Measurements from ENCODE around the gene UXS1. TPM values are rescaled to one million over a fixed set of nuclear protein-coding genes. Genes with fewer than 3 reads are reported as not detected.

UXS1 gene
- total RNA-seq, 2 experiments from 2014 or later = 36.2 to 41.9 TPM

- Mint-ChIP-seq H3K4me3 (no peak overlapping the region), H3K27me3 (ENCODE audit: low read depth) (no peaks in the 10 kb centered on the region), H3K9me3 (no peaks in the 10 kb centered on the region), H3K36me3 (ENCODE audit: low read depth) (peaks cover 24% of the 10 kb centered on the region), H3K4me1 (ENCODE audit: low read depth) (peaks cover 27% of the 10 kb centered on the region), H3K27ac (no peak overlapping the region)
- no peak for DNase-seq
- CTCF ChIA-PET = interaction anchor here (0.5 to 1.2 kb wide), 5 partner anchors 11 to 328 kb away, joined by 3 read pairs; no protein-coding TSS in a partner anchor
- intact Hi-C loops (cut with micrococcal nuclease) = loop anchor here (5.0 kb wide), 1 partner anchor 37 kb away; no protein-coding TSS in a partner anchor
Observed at GRCh38 chr2:106124905-106125549, 69.1 kb downstream of the UXS1 start.

DNA sequence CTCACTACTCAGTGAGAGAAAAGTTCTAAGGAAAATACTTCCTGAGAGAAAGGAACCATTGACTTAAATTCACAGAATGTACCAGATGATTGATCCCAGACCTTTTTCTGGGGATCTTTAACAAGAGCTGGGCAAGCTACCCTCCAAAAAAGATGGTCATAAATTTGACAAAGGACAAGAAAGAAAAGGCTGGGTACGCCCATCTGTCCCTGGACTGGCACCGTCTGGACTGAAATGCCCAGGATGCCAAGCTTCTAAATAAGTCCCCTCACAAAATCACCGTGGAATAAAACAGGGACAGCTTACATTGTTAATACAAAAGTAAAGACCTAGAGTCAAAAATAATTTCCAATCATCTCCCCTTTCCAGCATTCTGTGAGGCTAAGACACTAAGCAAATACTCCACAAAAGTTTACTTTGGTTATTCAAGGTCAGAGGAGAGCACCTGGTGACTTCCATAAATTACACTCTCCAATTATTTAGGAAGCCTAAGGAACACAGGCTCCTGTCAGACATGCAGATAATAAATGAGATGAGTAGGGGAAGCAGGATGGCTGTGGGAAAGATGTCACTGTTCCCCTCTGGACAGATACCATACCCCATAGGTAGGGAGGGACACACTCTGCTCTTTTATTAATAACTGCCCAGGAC lies 69.9 kb downstream of the UXS1 start:
- Mint-ChIP-seq H3K27me3 (ENCODE audit: low read depth) (no peaks in the 10 kb centered on the region), H3K36me3 (ENCODE audit: low read depth) (peaks cover 22% of the 10 kb centered on the region), H3K4me3 (no peak overlapping the region), H3K27ac (no peak overlapping the region), H3K9me3 (no peaks in the 10 kb centered on the region), H3K4me1 (ENCODE audit: low read depth) (peaks cover 24% of the 10 kb centered on the region)
- no peak for DNase-seq
- intact Hi-C loops (cut with micrococcal nuclease) = no loop called here
- CTCF ChIA-PET = interaction anchor here (0.6 to 1.2 kb wide), 5 partner anchors 10 to 57 kb away, joined by 3 to 5 read pairs (median 3); no protein-coding TSS in a partner anchor

- no peak for DNase-seq
- H3K27me3 Mint-ChIP-seq (ENCODE audit: low read depth) = no peaks in the 10 kb centered on the region
- peaks cover 9% of the 10 kb centered on the region for H3K36me3 Mint-ChIP-seq (ENCODE audit: low read depth)
- intact Hi-C loops (cut with micrococcal nuclease) = no loop called here
- CTCF ChIA-PET = no interaction called here
- no peak overlapping the region for H3K27ac Mint-ChIP-seq
- H3K9me3 Mint-ChIP-seq = no peaks in the 10 kb centered on the region
- no peak overlapping the region for H3K4me3 Mint-ChIP-seq
- H3K4me1 Mint-ChIP-seq (ENCODE audit: low read depth) = peaks cover 8% of the 10 kb centered on the region
Observed at GRCh38 chr2:106122157-106122556, 71.9 kb downstream of the UXS1 start.

- no peak overlapping the region for H3K27ac Mint-ChIP-seq
- intact Hi-C loops (cut with micrococcal nuclease) = no loop called here
- H3K27me3 Mint-ChIP-seq (ENCODE audit: low read depth) = no peaks in the 10 kb centered on the region
- DNase-seq = no peak
- H3K36me3 Mint-ChIP-seq (ENCODE audit: low read depth) = peaks cover 1% of the 10 kb centered on the region
- CTCF ChIA-PET = no interaction called here
- no peaks in the 10 kb centered on the region for H3K9me3 Mint-ChIP-seq
- no peak overlapping the region for H3K4me3 Mint-ChIP-seq
- no peaks in the 10 kb centered on the region for H3K4me1 Mint-ChIP-seq (ENCODE audit: low read depth)
Observed at GRCh38 chr2:106120432-106120831, 73.7 kb downstream of the UXS1 start.

GRCh38 chr2:106119074-106119473 lies 75.0 kb downstream of the UXS1 start:
- intact Hi-C loops (cut with micrococcal nuclease) = no loop called here
- no peak for DNase-seq
- Mint-ChIP-seq H3K36me3 (ENCODE audit: low read depth) (no peaks in the 10 kb centered on the region), H3K27ac (no peak overlapping the region), H3K4me1 (ENCODE audit: low read depth) (no peaks in the 10 kb centered on the region), H3K4me3 (no peak overlapping the region), H3K9me3 (no peaks in the 10 kb centered on the region), H3K27me3 (ENCODE audit: low read depth) (no peaks in the 10 kb centered on the region)
- CTCF ChIA-PET = interaction anchor here (0.7 kb wide), 1 partner anchor 64 kb away, joined by 3 read pairs; no protein-coding TSS in a partner anchor

- Mint-ChIP-seq H3K27ac (peak overlapping the region; percentile 47), H3K36me3 (ENCODE audit: low read depth) (no peaks in the 10 kb centered on the region), H3K27me3 (ENCODE audit: low read depth) (no peaks in the 10 kb centered on the region), H3K4me1 (ENCODE audit: low read depth) (no peaks in the 10 kb centered on the region), H3K9me3 (no peaks in the 10 kb centered on the region), H3K4me3 (no peak overlapping the region)
- no peak for DNase-seq
- intact Hi-C loops (cut with micrococcal nuclease) = no loop called here
- CTCF ChIA-PET = no interaction called here
Observed at GRCh38 chr2:106117882-106118684, 76.0 kb downstream of the UXS1 start.

DNA sequence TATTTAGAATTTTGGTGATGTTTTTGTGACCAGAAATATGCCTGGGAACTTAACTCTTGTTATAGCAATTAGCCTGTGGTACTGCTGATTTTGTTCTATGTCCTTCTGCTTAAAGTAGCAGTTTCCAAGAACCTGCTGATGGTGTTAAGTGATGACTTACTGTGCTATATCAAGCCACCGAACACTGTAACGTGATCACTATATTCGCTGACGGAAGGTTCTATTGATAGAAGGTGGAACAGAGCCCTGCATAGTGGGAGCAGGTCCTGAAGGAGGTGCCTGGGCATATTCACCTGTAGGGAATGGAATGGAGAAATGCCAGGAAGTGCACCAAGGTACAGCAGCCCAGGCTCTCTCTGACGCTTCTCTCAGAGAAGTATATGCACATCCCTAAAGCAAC lies 76.8 kb downstream of the UXS1 start:
- Mint-ChIP-seq H3K9me3 (no peaks in the 10 kb centered on the region), H3K27me3 (ENCODE audit: low read depth) (no peaks in the 10 kb centered on the region), H3K36me3 (ENCODE audit: low read depth) (no peaks in the 10 kb centered on the region), H3K4me1 (ENCODE audit: low read depth) (no peaks in the 10 kb centered on the region), H3K27ac (no peak overlapping the region), H3K4me3 (no peak overlapping the region)
- intact Hi-C loops (cut with micrococcal nuclease) = no loop called here
- CTCF ChIA-PET = interaction anchor here (0.6 kb wide), 1 partner anchor 362 kb away, joined by 3 read pairs; no protein-coding TSS in a partner anchor
- DNase-seq = no peak

DNA sequence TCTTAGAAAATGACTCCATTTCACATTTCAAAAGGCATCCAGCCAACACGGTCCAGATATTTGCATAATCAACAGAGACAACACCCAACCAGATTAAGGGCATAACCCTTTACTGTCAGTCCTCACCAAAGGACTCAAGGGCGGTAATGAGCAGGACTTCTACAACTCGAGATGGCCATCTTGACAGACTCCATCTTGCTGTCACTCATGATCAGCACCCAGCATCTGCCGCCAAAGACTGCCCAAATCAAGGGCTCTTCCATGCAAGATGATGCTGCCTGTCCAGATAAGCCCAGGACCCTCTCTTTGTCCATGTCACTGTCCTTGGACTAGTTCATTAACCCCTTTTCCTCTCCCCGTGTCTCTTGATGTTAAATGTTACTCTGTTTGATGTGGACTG lies 77.9 kb downstream of the UXS1 start:
- intact Hi-C loops (cut with micrococcal nuclease) = no loop called here
- H3K4me1 Mint-ChIP-seq (ENCODE audit: low read depth) = no peaks in the 10 kb centered on the region
- no peak for DNase-seq
- H3K27ac Mint-ChIP-seq = no peak overlapping the region
- no peaks in the 10 kb centered on the region for H3K36me3 Mint-ChIP-seq (ENCODE audit: low read depth)
- no peak overlapping the region for H3K4me3 Mint-ChIP-seq
- no peaks in the 10 kb centered on the region for H3K27me3 Mint-ChIP-seq (ENCODE audit: low read depth)
- CTCF ChIA-PET = no interaction called here
- H3K9me3 Mint-ChIP-seq = no peaks in the 10 kb centered on the region

DNA sequence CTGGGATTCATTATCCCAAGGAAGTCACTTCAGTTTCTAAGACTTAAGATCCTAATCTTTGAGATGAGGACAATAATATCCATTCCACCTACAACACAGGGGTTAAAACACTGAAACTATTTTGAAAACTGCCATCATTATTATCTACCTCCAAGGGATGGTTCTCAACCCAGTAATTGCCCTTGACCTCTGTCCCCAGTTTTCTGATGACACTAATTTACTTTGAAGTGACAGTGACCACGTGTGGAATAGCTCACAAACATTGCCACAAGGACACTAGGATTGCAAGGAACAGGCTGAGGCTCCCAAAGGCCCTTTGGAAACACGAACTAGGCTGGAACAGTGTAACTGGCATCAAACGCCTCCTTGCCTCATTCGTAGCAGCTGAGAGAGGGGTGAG lies 78.4 kb downstream of the UXS1 start:
- CTCF ChIA-PET = interaction anchor here (0.7 kb wide), 1 partner anchor 27 kb away, joined by 3 read pairs; no protein-coding TSS in a partner anchor
- intact Hi-C loops (cut with micrococcal nuclease) = no loop called here
- H3K4me3 Mint-ChIP-seq = no peak overlapping the region

GRCh38 chr2:106115250-106115649 lies 78.9 kb downstream of the UXS1 start:
- no peak overlapping the region for H3K4me3 Mint-ChIP-seq
- peak overlapping the region; percentile 27 for H3K27ac Mint-ChIP-seq
- intact Hi-C loops (cut with micrococcal nuclease) = no loop called here
- H3K36me3 Mint-ChIP-seq (ENCODE audit: low read depth) = peaks cover 6% of the 10 kb centered on the region
- no peaks in the 10 kb centered on the region for H3K27me3 Mint-ChIP-seq (ENCODE audit: low read depth)
- no peaks in the 10 kb centered on the region for H3K4me1 Mint-ChIP-seq (ENCODE audit: low read depth)
- H3K9me3 Mint-ChIP-seq = no peaks in the 10 kb centered on the region
- no peak for DNase-seq
- CTCF ChIA-PET = interaction anchor here (0.6 to 1.6 kb wide), 3 partner anchors 9 to 28 kb away, joined by 3 read pairs; no protein-coding TSS in a partner anchor

More for the DNA sequence above, 78.4 kb downstream of the UXS1 start:
- no peaks in the 10 kb centered on the region for H3K27me3 Mint-ChIP-seq (ENCODE audit: low read depth)
- H3K9me3 Mint-ChIP-seq = no peaks in the 10 kb centered on the region
- H3K36me3 Mint-ChIP-seq (ENCODE audit: low read depth) = peaks cover 5% of the 10 kb centered on the region
- no peaks in the 10 kb centered on the region for H3K4me1 Mint-ChIP-seq (ENCODE audit: low read depth)
- no peak overlapping the region for H3K27ac Mint-ChIP-seq
- no peak for DNase-seq

DNA sequence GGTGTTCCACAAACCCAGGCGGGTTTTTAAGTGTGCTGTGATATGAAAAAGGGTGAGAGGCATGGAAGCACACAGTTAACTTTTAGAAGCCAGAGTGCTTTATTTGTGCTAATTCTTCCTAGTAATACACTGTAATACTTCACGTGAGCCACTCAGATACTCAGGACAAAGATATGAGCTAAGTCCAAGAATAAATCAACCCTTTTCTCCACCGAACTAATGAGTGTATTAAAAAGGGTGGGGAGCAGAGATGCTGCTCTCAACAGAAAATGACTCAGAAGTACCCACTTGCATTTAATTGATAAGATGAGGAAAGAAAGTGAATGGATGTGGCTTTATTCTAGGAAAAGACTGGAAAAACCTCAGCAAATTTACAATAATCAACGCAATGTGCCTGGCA lies 79.9 kb downstream of the UXS1 start:
- no peaks in the 10 kb centered on the region for H3K27me3 Mint-ChIP-seq (ENCODE audit: low read depth)
- H3K4me1 Mint-ChIP-seq (ENCODE audit: low read depth) = no peaks in the 10 kb centered on the region
- H3K4me3 Mint-ChIP-seq = no peak overlapping the region
- H3K36me3 Mint-ChIP-seq (ENCODE audit: low read depth) = peaks cover 6% of the 10 kb centered on the region
- CTCF ChIA-PET = interaction anchor here (1.6 kb wide), 1 partner anchor 10 kb away, joined by 3 read pairs; no protein-coding TSS in a partner anchor
- H3K27ac Mint-ChIP-seq = no peak overlapping the region
- no peak for DNase-seq
- no peaks in the 10 kb centered on the region for H3K9me3 Mint-ChIP-seq
- intact Hi-C loops (cut with micrococcal nuclease) = no loop called here

DNA sequence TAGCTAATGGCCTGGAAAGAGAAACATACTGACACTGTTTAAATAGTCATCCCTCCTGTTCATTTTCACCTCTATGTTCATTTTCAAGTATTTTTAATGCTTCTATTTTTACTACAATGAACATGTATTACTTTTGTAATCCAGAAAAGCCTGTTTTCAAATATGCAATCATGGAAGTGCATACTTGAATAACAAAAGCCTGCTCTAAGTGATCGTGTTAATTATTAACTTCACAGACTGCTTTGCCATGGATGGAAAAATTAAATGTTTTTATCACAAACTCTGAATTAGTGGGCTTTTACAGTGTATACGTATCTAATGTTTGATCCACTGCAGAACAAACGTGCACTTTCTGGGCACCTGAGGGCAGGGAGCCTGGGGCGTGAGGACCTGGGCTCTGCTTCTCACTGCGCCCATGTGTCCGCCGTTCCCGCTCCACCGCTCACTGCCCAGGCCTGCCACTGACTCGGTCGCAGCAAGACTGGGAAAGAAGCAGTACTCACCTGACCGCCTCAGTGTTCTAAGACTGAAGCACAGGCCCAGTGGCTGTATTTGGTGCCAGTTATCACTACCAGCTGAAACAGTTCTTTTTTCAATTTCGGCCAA lies 80.6 kb downstream of the UXS1 start:
- no peaks in the 10 kb centered on the region for H3K9me3 Mint-ChIP-seq
- H3K36me3 Mint-ChIP-seq (ENCODE audit: low read depth) = peaks cover 6% of the 10 kb centered on the region
- no peaks in the 10 kb centered on the region for H3K27me3 Mint-ChIP-seq (ENCODE audit: low read depth)
- H3K27ac Mint-ChIP-seq = no peak overlapping the region
- CTCF ChIA-PET = interaction anchor here (0.7 to 1.6 kb wide), 3 partner anchors 8 to 469 kb away, joined by 3 read pairs; no protein-coding TSS in a partner anchor
- intact Hi-C loops (cut with micrococcal nuclease) = no loop called here
- H3K4me1 Mint-ChIP-seq (ENCODE audit: low read depth) = no peaks in the 10 kb centered on the region
- no peak for DNase-seq
- H3K4me3 Mint-ChIP-seq = no peak overlapping the region
